Smooth muscle cell of the brain vasculature (primary cell): Measurements from ENCODE around the gene ERC2.
A peak's percentile ranks its signal among the peaks of the same experiment; 100 is the strongest.

Source experiments
- DNase-seq: peaks from one replicate; pipeline ENCODE4 v3.0.0-alpha.2; 2012; ENCODE audit warnings: low read depth, low spot score

The ERC2 gene

GRCh38 chr3:55716611-55717225 is 751.5 kb downstream of the ERC2 start:
- DNase-seq, result no peak

DNA sequence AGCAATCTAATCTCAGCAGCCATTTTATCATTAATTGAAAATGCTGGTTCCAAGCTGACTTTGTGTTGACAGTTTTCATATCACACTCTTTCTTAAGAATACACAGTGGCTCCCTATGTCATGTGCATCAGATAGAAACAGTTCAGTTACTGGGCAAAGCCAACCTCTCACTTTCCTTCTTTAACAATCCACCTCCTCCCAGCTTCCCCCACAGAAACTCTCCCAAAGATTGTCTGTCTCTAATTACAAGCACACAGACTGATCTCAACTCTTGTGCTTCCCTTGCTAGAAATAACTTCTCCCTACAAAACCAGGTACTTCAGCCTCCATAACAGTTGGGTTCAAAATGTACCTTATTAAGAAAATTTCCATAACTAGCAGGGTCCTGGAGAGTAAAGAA is 752.2 kb downstream of the ERC2 start:
- no peak for DNase-seq

DNA sequence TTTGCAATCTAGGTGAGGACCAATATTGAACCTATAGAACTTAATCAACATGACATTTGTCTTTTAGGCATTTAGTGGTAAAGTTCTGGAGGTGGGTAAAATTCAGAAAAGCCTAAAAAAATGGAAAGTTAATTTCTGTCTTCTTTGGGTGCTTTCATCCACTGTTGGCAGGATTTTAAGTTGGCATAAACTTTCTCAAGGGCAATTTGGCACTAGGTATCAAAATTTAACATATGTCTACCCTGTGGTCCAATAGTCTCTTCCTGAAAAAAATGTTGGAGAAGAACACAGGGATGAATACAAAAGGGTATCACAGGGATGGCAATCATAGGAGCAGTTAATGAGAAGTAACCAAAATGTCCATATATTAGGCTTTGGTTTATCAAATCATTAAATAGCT is 754.2 kb downstream of the ERC2 start:
- no peak for DNase-seq

GRCh38 chr3:55711646-55712045 is 756.6 kb downstream of the ERC2 start:
- no peak for DNase-seq

DNA sequence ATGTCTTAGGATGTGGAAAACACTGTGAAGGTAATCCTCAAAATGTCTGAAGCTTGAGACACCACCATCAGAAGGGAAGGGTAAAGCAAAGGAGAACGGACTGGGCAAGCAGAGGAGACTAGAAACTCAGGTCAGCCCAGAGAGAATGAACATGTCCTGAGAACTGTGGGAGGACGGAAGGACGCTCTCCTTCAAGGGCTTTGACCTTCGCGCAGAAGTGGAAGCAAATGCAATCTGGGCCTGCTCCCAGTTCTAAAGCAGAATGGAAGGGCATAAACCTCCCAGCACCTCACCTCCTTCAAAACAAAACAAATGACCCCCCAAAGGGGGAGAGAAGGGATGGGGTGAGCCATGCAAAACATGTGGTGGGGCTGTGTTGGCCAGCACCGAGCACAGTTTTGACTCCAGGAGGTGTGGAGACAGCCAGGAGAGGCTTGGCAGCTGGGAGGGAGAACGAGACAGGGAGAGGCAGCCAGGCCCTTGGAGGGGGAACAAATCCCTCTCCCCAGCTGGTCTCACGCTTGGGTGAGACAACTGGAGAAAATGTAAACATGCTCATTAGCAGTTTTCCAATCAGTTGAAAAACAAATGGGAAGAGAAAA is 758.8 kb downstream of the ERC2 start:
- no peak for DNase-seq

GRCh38 chr3:55708921-55709320 is 759.3 kb downstream of the ERC2 start:
- DNase-seq, result no peak

DNA sequence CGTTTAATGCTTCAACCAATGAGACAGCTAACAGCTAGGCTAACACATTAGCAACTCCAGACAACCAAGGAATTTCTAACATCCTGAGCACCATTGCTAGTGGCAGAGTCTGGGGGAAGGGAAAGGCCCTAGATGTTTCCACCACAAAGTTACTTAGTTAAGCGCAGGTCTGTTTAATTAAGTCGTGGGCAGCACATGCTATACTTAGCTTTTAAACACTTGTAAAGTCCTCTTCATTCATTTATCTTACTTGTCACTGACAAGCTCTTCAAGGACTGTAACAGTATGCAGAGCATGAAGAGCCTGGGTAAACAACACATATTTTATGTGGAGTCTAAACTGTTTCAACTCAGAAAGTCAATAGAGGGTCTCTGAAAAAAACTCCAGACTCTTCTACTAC is 760.0 kb downstream of the ERC2 start:
- no peak for DNase-seq

DNA sequence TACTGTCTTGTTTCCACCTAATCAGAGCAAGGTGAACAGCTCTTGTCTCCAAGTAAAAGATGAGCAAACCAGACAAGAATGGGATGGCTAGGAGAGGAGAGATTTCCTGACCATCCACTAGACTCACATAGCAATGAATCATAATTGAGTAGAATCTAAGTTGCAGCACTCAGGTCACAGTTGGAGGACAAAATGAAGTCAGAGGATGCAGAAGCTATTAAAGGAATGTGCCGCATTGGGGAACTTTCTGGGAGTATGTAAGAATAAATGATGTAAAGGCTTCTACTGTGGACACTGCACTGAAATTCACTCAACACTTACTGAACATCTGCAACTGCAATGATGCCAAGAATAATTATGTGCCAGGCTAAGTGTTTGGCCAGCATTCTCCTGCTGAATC is 763.7 kb downstream of the ERC2 start:
- no peak for DNase-seq

GRCh38 chr3:55702822-55703221 is 765.4 kb downstream of the ERC2 start:
- DNase-seq, result no peak

- DNase-seq, result no peak
Observed at GRCh38 chr3:55701997-55702396, 766.3 kb downstream of the ERC2 start.

DNA sequence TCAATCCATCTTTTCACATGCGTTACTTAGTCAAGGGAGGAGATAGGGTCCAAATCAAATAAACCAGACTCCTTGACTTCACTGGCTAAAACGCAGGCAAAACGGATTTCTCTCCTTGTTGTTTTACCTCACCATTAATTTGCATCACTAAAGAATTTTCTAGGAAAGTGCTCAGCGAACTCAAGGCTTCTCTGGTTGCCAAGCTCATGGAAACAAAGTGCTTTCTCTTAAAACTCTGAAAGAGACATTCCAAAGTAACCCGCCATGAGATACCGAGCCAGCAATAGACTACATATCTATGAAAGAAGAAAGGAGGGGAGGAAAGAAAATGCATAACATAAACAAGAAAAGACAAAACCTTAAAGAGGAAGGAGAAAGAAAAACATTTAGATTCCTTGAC is 769.4 kb downstream of the ERC2 start:
- DNase-seq, result no peak

DNA sequence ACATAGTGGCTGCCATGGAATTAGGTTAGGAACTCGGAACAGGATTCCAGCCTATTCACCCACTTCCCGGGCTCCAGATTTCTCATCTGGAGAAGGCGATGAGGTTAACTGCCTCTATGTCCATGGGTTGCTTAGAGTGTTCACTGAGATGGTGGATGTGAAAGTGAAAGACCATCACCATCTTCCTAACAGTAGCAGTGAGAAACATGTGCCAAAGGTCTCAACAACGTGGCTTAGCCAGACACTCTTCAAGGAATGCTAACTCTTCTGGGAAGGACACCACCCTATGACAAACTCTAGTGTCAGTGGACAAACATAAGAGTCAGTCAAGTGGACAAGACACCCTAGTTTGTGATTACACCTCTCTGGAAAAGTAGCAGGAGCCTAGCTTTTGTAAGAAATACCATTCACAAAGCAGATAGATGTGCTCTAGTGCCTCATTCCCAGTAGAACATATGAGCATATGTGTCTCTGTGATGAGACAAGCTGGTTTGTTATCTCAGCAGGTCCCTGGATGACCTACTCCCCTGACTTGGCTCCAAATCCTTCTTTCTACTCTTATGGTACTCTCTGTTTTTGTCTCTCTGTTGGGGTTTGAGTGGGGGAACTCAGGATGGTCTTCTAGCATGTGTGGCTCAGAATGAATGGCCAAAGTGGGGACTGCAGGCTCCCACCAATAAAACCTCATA is 770.9 kb downstream of the ERC2 start:
- no peak for DNase-seq

DNA sequence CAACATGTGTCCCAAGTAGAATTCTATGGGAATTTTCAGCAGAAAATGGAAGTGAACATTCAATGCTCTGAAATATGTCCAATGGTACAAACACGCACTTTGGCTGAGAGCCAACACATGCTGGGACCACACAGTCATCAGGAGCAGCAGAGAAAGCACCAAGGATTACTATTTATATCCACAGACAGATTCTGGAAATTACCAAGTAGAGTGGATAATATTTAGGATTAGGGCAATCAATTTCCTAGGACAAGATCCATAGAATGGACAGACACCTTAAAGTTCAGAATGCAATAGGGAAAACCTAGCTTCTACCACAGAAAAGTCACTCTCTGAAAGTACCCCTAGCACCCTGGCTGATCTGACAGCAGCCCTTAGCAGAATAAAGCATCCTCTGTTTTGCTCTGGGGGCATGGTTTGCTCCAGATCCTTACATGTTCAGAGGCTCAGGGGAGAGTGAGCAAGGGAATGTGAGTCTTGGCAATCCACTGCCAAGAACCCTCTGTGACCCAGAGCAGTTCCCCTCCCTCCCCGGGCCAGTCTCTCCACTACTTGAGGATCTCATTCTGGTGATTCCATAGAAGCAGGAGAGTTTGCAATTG is 775.2 kb downstream of the ERC2 start:
- peak; percentile 45 for DNase-seq

DNA sequence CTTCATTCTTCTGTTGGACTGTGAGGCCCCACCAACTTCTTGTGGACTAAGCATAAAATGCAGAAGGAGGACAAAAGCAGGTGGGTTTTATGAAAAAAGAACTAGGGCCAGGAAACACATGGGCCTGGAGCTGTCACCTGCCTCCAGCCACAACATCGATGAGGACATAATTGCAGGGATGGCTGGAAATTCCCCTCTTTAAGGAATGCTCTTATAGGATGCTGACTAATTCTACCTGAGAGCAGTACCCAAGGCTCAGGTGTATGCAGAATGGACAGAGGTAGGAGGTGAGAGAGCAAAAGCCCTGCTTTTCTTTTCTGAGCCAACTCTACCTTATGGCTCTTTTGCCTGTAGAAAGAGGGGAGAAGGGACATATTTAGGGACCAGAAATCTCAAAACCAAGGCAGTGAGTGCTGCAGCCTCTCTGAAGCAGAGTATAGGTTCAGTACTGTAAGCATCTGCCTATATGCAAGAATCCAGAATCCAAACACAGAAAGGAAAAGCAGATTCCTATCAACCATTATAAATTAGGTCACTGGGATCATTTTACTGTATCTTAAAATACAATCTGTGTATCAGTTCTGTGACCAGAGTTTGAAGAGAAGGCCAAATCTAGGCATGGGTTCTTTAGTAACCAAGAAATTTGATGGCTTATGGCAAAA is 775.8 kb downstream of the ERC2 start:
- DNase-seq, result no peak

GRCh38 chr3:55691141-55691540 is 777.1 kb downstream of the ERC2 start:
- DNase-seq, result no peak

GRCh38 chr3:55690726-55691125 is 777.5 kb downstream of the ERC2 start:
- DNase-seq, result no peak

DNA sequence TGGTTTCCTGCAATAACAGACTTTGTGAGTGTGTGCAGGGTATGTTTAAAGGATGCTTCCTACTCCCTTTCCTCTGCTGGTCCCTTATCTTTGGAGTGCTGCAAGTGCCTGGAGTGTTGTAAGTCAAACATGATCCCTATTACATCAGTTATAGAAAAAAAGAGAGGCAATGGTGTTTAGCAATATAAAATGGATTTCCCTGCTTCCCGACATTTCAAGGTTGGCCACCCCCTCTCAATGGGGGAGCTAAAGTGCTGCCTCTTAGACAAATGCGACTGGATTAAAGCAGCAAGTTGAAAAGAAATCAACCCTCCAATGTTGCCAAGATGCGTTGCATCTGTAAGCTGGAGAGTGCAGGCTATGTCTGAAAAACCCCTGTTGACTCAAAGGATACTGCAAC is 778.1 kb downstream of the ERC2 start:
- DNase-seq, result no peak

DNA sequence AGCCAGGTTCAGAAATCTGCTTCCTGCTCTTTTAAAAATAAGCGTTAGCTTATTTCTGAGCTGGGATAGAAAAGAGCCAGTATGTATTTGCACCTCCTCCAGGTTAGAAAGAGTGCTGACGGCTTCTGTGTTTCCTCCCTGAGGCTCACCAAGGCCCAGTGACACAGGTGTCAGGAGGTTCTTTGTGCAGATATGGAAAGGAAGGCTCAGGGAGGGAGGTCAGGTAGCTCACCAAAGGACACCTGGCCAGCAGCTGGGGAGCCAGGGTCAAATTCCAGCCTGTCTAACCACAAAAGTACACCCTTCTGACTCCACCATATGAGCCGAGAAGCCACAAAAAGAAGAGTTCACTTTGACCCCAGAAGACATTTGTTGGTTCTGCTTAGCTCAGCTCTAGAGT is 780.1 kb downstream of the ERC2 start:
- DNase-seq, result no peak

DNA sequence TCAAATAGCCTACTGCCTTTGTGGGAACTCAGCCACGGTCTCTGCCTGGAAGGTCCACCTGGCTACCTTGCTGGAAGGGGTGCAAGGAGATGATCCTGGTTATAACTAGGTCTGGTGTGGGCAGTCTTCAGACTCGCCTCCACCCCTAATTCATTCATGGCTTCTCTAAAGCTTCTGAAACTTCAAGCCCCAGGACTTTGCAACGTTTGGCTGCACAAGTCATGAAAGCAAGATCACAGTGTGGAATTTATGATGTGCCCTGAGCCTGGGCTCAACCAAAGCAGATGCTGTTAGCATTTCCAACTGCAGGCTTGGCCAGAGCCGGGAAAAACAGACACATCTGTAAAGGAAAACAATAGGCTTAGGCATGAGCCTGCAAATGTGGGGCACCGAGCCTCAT is 780.7 kb downstream of the ERC2 start:
- no peak for DNase-seq

DNA sequence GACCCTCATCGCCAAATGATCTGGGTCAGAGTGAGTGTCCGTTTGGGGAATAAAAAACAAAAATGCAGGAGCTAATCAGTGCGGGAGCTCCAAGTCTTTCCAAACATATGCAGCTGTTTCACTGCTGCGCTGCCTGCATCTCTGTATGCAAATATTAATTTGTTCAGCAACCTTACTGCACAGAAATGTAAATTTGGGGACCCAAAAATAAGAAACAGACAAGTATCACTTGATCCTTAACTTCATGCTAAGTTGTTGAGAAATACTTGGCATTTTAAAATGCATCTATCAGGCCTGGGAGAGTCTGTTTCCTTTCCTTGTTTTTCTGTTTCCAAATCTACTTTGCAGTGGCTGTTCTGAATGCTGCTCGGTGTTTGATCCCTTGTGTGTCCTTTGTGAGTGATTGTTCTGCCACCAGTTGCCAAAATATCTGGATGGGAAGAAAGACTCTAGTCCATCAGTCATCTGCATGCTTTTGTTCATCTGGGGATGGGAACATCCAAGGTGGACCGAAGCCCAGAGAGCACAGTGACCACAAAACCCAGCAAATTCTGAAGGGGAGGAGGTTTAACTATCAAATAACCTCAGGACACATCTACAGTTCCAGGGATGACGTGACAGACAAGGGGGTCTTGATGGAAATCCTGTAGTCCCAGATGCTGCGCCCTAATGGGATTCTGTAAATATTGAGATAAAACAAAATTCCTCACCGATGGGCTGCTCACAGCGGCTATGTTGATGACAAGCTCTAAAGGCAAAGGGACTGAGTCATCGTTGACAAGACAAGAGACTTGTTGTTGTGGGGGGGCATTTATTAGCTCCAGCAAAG is 781.6 kb downstream of the ERC2 start:
- no peak for DNase-seq

DNA sequence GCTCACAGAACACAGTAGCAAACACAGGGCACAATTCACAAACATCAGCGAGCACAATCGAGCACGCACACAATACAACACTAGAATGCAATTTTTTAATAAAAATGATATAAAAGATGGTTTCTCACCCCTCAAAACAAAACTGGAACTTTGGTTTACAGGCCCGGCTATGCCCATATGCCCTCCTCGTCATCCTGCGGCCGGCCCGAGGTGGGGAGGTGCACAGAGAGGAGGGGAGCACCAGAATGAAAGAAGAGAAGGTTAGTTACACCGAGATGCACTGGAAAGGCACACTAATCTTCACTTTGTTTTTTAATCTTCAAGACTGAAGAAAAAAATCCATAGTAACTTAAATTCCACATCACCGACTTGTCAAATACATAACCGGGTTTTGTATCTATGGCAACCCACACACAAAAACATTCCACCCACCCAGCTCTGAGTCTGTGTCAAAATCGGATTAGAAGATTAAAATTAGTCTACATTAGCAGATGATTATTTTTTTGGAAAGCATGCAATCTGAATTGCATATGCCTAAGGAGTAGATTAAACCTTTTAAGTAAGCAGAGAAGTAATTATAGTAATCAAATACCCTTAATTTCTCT is 784.5 kb downstream of the ERC2 start:
- no peak for DNase-seq
